ENCODE measurements around the gene PRR14L.

GRCh38 chr22:31753005-31753633, 3.2 kb upstream of the PRR14L start:
- TF ChIP-seq ZMYM2 (CRISPR knock-in tag; IDR thresholded peaks at IDR 0.05) = no peak
- no peak for TF ChIP-seq BHLHE40 (IDR thresholded peaks at IDR 0.05; ENCODE audit: low read length)
- no peak for TF ChIP-seq CBX2 (IDR thresholded peaks at IDR 0.05; ENCODE audit: low read depth, low read length)
- TF ChIP-seq CBX2 (CRISPR knock-in tag; IDR thresholded peaks at IDR 0.05; ENCODE audit: low read depth) = no peak
- TF ChIP-seq ZNF530 (CRISPR knock-in tag; IDR thresholded peaks at IDR 0.05; ENCODE audit: low read depth) = no peak
- TF ChIP-seq ZNF501 (CRISPR knock-in tag; IDR thresholded peaks at IDR 0.05) = peak; percentile 85
- no peak for TF ChIP-seq ZNF318 (CRISPR knock-in tag; IDR thresholded peaks at IDR 0.05)
- no peak for TF ChIP-seq ZNF644 (CRISPR knock-in tag; IDR thresholded peaks at IDR 0.05; ENCODE audit: low read depth)

Data from HepG2 (cell line).